Osteocyte (in vitro differentiated cells): ENCODE measurements around the gene MTA1. TPM values are rescaled to one million over a fixed set of nuclear protein-coding genes. Genes with fewer than 3 reads are reported as not detected.

Experiments used
- DNase-seq: peaks from one replicate; pipeline ENCODE4 v3.0.0; 2021; ENCODE audit warnings: mixed read lengths; ENCODE audit not compliant: unreplicated experiment; ENCODE audit errors: extremely low spot score
- H3K27ac Mint-ChIP-seq: one replicate; pipeline ENCODE4 v1.8.0; 2021; ENCODE audit warnings: mild to moderate bottlenecking, mixed read lengths; ENCODE audit not compliant: unreplicated experiment
- H3K27me3 Mint-ChIP-seq: one replicate; pipeline ENCODE4 v1.8.0; 2021; ENCODE audit warnings: mixed read lengths; ENCODE audit not compliant: unreplicated experiment
- H3K36me3 Mint-ChIP-seq: one replicate; pipeline ENCODE4 v1.8.0; 2021; ENCODE audit warnings: mixed read lengths; ENCODE audit not compliant: unreplicated experiment
- H3K4me1 Mint-ChIP-seq: one replicate; pipeline ENCODE4 v1.8.0; 2021; ENCODE audit warnings: mixed read lengths; ENCODE audit not compliant: unreplicated experiment
- H3K4me3 Mint-ChIP-seq: one replicate; pipeline ENCODE4 v1.8.0; 2021; ENCODE audit warnings: mild to moderate bottlenecking, moderate library complexity, mixed read lengths; ENCODE audit not compliant: unreplicated experiment
- H3K9me3 Mint-ChIP-seq: one replicate; pipeline ENCODE4 v1.8.0; 2021; ENCODE audit warnings: mixed read lengths; ENCODE audit not compliant: unreplicated experiment
- total RNA-seq: library from RNA; stranded (reverse); gene quantifications from 2 replicates; pipeline ENCODE4 v1.2.1, GENCODE V29; 2021
- TF ChIP-seq, protein P1 (sequence below): fragments of 200-600 bp; sonication (generic); IDR thresholded peaks from 2 replicates; pipeline ENCODE4 v1.5.0; 2021; ENCODE audit warnings: antibody characterized with exemption, mild to moderate bottlenecking, moderate library complexity

Gene MTA1
- total RNA-seq, 1 donor from 2014 or later = 132 TPM

DNA sequence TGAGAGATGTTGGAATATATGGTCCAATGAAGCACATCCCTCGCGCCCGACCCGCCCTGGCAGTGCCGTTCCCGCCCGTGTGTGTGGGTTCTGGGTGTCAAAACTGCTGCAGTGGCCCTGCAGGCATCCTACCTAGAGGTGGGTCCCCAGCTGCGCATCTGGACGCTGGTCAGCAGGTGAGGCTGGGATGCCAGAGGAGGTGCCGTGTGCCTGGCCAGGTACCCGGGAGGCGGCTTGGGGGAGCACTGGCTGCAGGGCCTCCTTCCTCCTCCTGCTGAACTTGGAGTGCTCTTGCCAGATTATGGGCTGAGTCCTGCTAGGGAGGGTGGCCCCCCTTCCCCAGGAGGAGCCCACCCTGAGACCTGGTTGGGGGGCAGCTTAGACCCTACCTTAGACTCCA is 5.2 kb downstream of the MTA1 start:
- H3K4me1 Mint-ChIP-seq = peaks cover 22% of the 10 kb centered on the region
- H3K36me3 Mint-ChIP-seq = peaks cover 13% of the 10 kb centered on the region
- no peak overlapping the region for H3K4me3 Mint-ChIP-seq

DNA sequence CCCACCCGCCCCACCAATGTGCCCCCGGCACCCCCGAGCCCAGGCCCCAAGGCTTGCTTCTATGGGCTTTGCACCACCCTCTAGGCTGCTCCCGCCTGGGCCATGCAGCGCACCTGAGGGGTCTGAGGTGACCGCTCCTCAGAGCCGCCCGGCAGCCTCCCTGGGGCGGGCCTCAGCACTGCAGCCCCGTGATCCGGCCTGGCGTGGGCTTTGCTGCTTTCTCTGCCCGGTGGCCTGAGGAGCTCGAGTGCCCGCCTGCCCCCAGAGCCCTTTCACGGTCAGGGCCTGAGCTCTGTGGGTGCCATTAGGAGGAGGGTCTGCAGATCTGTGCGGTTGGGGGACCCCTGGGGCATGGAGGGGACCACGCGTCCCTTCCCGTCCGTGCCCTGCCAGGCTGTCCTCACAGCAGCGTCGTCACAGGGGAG is 6.2 kb downstream of the MTA1 start:
- Mint-ChIP-seq H3K4me1 (peaks cover 30% of the 10 kb centered on the region), H3K27ac (no peak overlapping the region), H3K27me3 (no peaks in the 10 kb centered on the region), H3K4me3 (no peak overlapping the region), H3K36me3 (peaks cover 20% of the 10 kb centered on the region), H3K9me3 (no peaks in the 10 kb centered on the region)
- TF ChIP-seq, protein P1, sequence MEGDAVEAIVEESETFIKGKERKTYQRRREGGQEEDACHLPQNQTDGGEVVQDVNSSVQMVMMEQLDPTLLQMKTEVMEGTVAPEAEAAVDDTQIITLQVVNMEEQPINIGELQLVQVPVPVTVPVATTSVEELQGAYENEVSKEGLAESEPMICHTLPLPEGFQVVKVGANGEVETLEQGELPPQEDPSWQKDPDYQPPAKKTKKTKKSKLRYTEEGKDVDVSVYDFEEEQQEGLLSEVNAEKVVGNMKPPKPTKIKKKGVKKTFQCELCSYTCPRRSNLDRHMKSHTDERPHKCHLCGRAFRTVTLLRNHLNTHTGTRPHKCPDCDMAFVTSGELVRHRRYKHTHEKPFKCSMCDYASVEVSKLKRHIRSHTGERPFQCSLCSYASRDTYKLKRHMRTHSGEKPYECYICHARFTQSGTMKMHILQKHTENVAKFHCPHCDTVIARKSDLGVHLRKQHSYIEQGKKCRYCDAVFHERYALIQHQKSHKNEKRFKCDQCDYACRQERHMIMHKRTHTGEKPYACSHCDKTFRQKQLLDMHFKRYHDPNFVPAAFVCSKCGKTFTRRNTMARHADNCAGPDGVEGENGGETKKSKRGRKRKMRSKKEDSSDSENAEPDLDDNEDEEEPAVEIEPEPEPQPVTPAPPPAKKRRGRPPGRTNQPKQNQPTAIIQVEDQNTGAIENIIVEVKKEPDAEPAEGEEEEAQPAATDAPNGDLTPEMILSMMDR = no peak
- DNase-seq = no peak

More for the DNA sequence above, 5.2 kb downstream of the MTA1 start:
- DNase-seq = no peak
- Mint-ChIP-seq H3K27me3 (no peaks in the 10 kb centered on the region), H3K9me3 (no peaks in the 10 kb centered on the region), H3K27ac (no peak overlapping the region)
- TF ChIP-seq, protein P1 = no peak

DNA sequence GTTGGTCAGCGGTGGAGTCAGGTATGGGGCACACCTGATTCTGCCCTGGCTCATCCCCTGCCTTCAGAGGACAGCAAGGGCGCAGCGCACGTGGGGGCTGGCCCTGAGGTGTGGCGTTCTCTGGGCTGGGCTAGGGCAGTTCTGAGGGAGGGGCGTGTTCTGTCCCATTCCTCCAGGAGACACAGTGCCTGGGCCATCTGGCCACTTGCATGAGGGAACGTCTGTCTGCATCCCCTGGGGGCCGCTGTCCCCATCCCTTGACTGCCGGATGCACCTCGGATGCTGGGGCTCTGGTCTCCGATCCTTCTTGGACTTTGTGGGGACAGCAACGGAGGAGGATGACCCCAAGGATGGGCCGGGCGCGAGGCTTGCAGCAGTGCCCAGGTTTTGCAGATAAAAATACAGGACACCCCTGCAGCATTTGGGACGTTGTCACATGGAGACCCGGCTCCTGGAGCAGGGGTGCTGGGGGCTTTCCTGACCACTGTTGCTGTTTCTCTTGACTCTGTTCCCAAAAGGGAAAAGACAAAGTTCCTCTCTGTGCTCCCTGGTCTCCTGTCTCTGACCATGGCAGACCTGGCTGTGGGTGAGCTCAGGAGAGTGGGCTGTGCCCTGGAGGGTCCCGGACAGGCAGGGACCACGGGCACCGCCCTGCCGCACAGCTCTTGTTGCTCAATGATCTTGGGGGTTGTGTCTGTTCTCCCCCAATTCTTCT is 6.9 kb downstream of the MTA1 start:
- no peak overlapping the region for H3K4me3 Mint-ChIP-seq
- H3K36me3 Mint-ChIP-seq = peaks cover 24% of the 10 kb centered on the region
- no peaks in the 10 kb centered on the region for H3K27me3 Mint-ChIP-seq
- TF ChIP-seq, protein P1 = no peak
- peaks cover 26% of the 10 kb centered on the region for H3K4me1 Mint-ChIP-seq
- no peaks in the 10 kb centered on the region for H3K9me3 Mint-ChIP-seq
- no peak overlapping the region for H3K27ac Mint-ChIP-seq
- DNase-seq = no peak

DNA sequence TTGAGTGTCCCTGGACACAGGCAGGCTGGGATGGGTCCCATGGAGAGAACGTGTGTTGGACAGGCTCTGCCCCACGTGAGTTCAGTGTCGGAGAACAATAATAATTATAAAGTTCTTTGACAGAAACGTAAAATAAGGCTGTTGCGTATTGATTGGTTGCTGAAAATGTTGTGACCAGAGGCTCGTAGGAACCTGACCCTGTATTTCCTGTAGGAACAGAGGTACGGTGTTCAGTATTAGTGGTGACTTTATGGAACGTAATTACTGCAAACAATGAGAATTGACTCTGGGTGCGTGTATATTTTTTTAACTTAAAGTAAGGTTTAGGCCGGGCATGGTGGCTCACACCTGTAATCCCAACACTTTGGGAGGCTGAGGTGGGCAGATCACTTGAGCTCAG is 7.8 kb downstream of the MTA1 start:
- H3K27ac Mint-ChIP-seq = peak overlapping the region; percentile 41
- no peak overlapping the region for H3K4me3 Mint-ChIP-seq
- TF ChIP-seq, protein P1 = no peak
- peaks cover 19% of the 10 kb centered on the region for H3K4me1 Mint-ChIP-seq
- no peaks in the 10 kb centered on the region for H3K9me3 Mint-ChIP-seq
- H3K27me3 Mint-ChIP-seq = no peaks in the 10 kb centered on the region
- peaks cover 24% of the 10 kb centered on the region for H3K36me3 Mint-ChIP-seq
- DNase-seq = no peak

DNA sequence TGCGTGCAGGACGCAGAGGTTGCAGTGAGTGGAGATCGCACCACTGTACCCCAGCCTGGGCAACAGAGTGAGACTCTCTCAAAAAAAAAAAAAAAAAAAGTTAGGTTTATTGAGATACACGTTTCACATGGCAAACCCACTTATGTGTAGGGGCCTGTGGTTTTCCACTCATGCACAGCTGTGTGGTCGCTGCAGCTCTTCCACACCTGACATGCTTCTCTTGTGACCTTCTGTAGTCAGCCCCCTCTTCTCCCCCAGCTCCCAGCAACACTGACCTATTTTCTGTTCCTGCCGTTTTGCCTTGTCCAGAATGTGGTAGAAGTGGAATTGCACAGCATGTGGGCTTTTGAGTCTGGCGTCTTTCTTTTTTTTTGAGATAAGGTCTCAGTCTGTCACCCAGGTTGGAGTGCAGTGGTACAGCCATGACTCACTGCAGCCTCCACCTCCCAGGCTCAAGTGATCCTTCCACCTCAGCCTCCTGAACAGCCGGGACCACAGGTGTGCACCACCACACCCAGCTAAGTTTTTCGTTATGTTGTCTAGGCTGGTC is 8.4 kb downstream of the MTA1 start:
- H3K4me3 Mint-ChIP-seq = no peak overlapping the region
- H3K27me3 Mint-ChIP-seq = no peaks in the 10 kb centered on the region
- H3K4me1 Mint-ChIP-seq = peaks cover 14% of the 10 kb centered on the region
- no peak overlapping the region for H3K27ac Mint-ChIP-seq
- DNase-seq = no peak
- peaks cover 24% of the 10 kb centered on the region for H3K36me3 Mint-ChIP-seq
- TF ChIP-seq, protein P1 = no peak
- no peaks in the 10 kb centered on the region for H3K9me3 Mint-ChIP-seq
